Measurements from ENCODE around the gene ZNF687.

DNA sequence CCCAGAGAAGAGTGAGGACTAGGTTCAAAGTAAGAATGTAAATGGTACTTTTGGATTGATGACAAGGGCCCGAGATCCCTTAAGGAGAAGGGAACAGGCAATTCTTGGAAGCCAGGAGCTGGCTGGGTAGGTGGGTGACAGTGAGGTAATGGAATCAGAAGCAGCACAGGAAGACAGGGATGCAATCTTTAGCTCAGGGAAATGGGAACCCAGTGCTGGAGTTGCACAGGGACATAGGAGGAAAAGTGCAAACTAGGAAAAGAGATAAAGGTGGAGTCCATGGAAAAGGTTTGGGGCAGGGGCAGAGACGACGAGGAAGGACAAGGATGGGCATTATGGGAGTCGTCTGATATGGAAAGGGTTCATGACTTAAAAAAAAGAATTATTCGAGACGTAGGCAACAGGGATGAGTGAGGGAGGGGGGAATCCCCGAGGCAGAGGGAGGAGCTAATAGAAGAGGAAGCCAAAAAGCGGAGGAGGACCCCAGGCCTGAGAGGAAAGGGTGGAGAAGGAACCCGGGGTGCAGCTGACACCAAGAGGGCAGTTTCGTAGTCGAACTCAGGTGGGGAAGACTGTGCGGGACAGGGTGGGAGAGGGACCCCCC lies 44.6 kb downstream of the ZNF687 start:
- TF ChIP-seq CTCF (IDR thresholded peaks at IDR 0.05), result no peak
- no peak for TF ChIP-seq POLR2A (IDR thresholded peaks at IDR 0.05)
